ENCODE measurements around the gene CTDSPL2. TPM values are rescaled to one million over a fixed set of nuclear protein-coding genes. Genes with fewer than 3 reads are reported as not detected.
"Not testable (repeated sequence)": the region's sequence is repeated elsewhere in the genome, so short reads cannot be mapped to it uniquely, and the experiment has no call there.

Gene CTDSPL2
- polyA plus RNA-seq, 3 donors from 2014 or later = 32.4 to 56.1 (median 49.0) TPM

- Mint-ChIP-seq H3K27me3 (ENCODE audit: low read depth in 3 of 3) (peaks cover 6 to 20% (median 7%) of the 10 kb centered on the region in 3 donors), H3K27ac (peak overlapping the region; percentile 85 to 98 (median 92)), H3K4me1 (peaks cover 41 to 44% of the 10 kb centered on the region in 2 donors), H3K9me3 (no peaks in the 10 kb centered on the region), H3K36me3 (peaks cover 0 to 3% (median 3%) of the 10 kb centered on the region in 3 donors), H3K4me3 (peak overlapping the region; percentile 86 to 91 (median 90))
- DNase-seq = no peak
Measured at GRCh38 chr15:44536302-44536961, 109.0 kb downstream of the CTDSPL2 start.

- peak; percentile 94 to 96 (median 96) for DNase-seq
- peaks cover 0 to 3% (median 3%) of the 10 kb centered on the region in 3 donors for H3K36me3 Mint-ChIP-seq
- H3K4me3 Mint-ChIP-seq = peak within 1 kb of the TSS; percentile 86 to 91 (median 90)
Measured at GRCh38 chr15:44536962-44537734, 109.7 kb downstream of the CTDSPL2 start, which contains the start of gene EIF3J. Gene EIF3J (plus strand): TSS chr15:44537147. CDS start chr15:44537195, 48 bp downstream.

GRCh38 chr15:44537735-44538240 lies 110.4 kb downstream of the CTDSPL2 start:
- peak overlapping the region; percentile 85 to 98 (median 97) for H3K27ac Mint-ChIP-seq
- peaks cover 6 to 19% (median 7%) of the 10 kb centered on the region in 3 donors for H3K27me3 Mint-ChIP-seq (ENCODE audit: low read depth in 3 of 3)
- DNase-seq = peak; percentile 22 to 38 (median 32)
- H3K9me3 Mint-ChIP-seq = no peaks in the 10 kb centered on the region
- peaks cover 0 to 3% (median 3%) of the 10 kb centered on the region in 3 donors for H3K36me3 Mint-ChIP-seq
- H3K4me3 Mint-ChIP-seq = peak overlapping the region; percentile 86 to 91 (median 90)
- peaks cover 52 to 57% of the 10 kb centered on the region in 2 donors for H3K4me1 Mint-ChIP-seq

More at GRCh38 chr15:44536962-44537734, 109.7 kb downstream of the CTDSPL2 start, which contains the start of gene EIF3J:
- Mint-ChIP-seq H3K27me3 (ENCODE audit: low read depth in 3 of 3) (peaks cover 6 to 19% (median 7%) of the 10 kb centered on the region in 3 donors), H3K9me3 (no peaks in the 10 kb centered on the region), H3K4me1 (peaks cover 47 to 51% of the 10 kb centered on the region in 2 donors), H3K27ac (peak within 1 kb of the TSS; percentile 85 to 98 (median 97))

GRCh38 chr15:44541282-44541958 lies 114.0 kb downstream of the CTDSPL2 start:
- Mint-ChIP-seq H3K27me3 (ENCODE audit: low read depth in 3 of 3) (peaks cover 0 to 15% (median 3%) of the 10 kb centered on the region in 3 donors), H3K4me1 (peaks cover 62 to 66% of the 10 kb centered on the region in 2 donors), H3K9me3 (no peaks in the 10 kb centered on the region), H3K36me3 (peaks cover 0 to 3% (median 3%) of the 10 kb centered on the region in 3 donors), H3K27ac (peak overlapping the region in 5 of 6 donors; percentile 10 to 53 (median 39)), H3K4me3 (no peak overlapping the region)
- no peak for DNase-seq

GRCh38 chr15:44542596-44542995 lies 115.2 kb downstream of the CTDSPL2 start:
- peaks cover 0 to 10% (median 0%) of the 10 kb centered on the region in 3 donors for H3K27me3 Mint-ChIP-seq (ENCODE audit: low read depth in 3 of 3)
- H3K4me1 Mint-ChIP-seq = peaks cover 65 to 72% of the 10 kb centered on the region in 2 donors
- H3K4me3 Mint-ChIP-seq = no peak overlapping the region
- peak overlapping the region in 3 of 6 donors; percentile 13 to 62 (median 26) for H3K27ac Mint-ChIP-seq
- H3K9me3 Mint-ChIP-seq = no peaks in the 10 kb centered on the region
- peaks cover 0 to 3% (median 3%) of the 10 kb centered on the region in 3 donors for H3K36me3 Mint-ChIP-seq
- DNase-seq = no peak

DNA sequence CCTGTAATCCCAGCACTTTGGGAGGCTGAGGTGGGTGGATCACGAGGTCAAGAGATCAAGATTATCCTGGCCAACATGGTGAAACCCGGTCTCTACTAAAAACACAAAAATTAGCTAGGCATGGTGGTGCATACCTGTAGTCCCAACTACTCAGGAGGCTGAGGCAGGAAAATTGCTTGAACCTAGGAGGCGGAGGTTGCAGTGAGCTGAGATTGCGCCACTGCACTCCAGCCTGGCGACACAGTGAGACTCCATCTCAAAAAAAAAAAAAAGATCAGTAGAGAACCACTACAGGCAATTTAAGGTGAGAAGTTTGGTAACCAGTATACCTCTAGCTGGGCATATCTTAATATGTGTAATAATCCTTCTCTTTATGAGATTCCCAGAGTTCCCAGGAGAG lies 117.3 kb downstream of the CTDSPL2 start:
- not testable (repeated sequence) for H3K4me3 Mint-ChIP-seq; DNase-seq; H3K27me3 Mint-ChIP-seq (ENCODE audit: low read depth in 3 of 3); H3K9me3 Mint-ChIP-seq; H3K36me3 Mint-ChIP-seq
- H3K4me1 Mint-ChIP-seq = peaks cover 58 to 71% of the 10 kb centered on the region in 2 donors
- H3K27ac Mint-ChIP-seq = peak overlapping the region in 3 of 6 donors; percentile 34 to 46 (median 45)

- Mint-ChIP-seq H3K4me1 (peaks cover 48 to 75% of the 10 kb centered on the region in 2 donors), H3K27me3 (ENCODE audit: low read depth in 3 of 3) (no peaks in the 10 kb centered on the region), H3K27ac (peak overlapping the region; percentile 57 to 88 (median 84)), H3K4me3 (peak overlapping the region in 3 of 5 donors; percentile 19 to 63 (median 53)), H3K36me3 (peaks cover 0 to 4% (median 0%) of the 10 kb centered on the region in 3 donors), H3K9me3 (no peaks in the 10 kb centered on the region)
- DNase-seq = peak in 1 of 3 donors; percentile 38
Measured at GRCh38 chr15:44545913-44546802, 118.7 kb downstream of the CTDSPL2 start.

- not testable (repeated sequence) for H3K36me3 Mint-ChIP-seq; H3K27me3 Mint-ChIP-seq (ENCODE audit: low read depth in 3 of 3)
- peak overlapping the region in 1 of 6 donors; percentile 16 for H3K27ac Mint-ChIP-seq
Measured at GRCh38 chr15:44549152-44549551, 121.7 kb downstream of the CTDSPL2 start.

DNA sequence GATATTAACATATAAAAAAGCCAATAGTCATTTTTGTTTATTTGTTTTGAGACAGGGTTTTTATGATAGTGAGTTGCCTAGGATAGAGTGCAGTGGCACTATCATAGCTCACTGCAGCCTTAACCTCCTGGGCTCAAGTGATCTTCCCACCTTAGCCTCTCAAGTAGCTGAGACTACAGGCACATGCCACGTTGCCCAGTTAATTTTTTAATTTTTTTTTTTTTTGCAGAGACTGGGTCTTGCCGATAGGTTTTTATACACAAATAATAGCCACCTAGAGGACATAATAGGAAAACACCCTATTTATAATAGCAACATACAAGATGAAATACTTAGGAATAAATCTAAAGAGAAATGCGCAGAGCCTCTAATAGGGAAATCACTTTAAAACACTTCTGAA lies 122.8 kb downstream of the CTDSPL2 start:
- Mint-ChIP-seq H3K4me3 (no peak overlapping the region), H3K36me3 (peaks cover 0 to 16% (median 8%) of the 10 kb centered on the region in 3 donors), H3K27ac (peak overlapping the region in 4 of 6 donors; percentile 27 to 71 (median 41)), H3K9me3 (no peaks in the 10 kb centered on the region), H3K4me1 (peaks cover 24 to 59% of the 10 kb centered on the region in 2 donors), H3K27me3 (ENCODE audit: low read depth in 3 of 3) (no peaks in the 10 kb centered on the region)
- DNase-seq = peak; percentile 21 to 41 (median 25)

More at GRCh38 chr15:44549152-44549551, 121.7 kb downstream of the CTDSPL2 start:
- H3K9me3 Mint-ChIP-seq, DNase-seq, H3K4me3 Mint-ChIP-seq: not testable (repeated sequence)
- H3K4me1 Mint-ChIP-seq = peaks cover 25 to 48% of the 10 kb centered on the region in 2 donors

DNA sequence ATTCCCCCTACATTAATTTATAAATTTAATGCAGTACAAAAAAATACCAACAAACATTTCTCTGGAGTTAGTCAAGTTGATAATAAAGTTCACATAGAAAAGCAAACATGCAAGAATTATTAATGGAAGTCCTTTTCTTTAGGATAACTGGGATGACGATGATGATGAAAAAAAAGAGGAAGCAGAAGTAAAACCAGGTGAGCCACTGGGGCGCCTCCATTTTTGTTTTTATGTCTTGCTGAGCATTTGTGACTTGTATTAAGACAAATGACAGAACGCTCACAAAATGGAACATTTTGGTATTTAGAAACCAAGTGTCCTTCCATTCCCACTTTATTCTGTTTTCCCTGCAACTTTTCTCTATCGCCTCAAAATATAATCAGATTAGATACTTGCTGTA lies 123.3 kb downstream of the CTDSPL2 start:
- Mint-ChIP-seq H3K4me1 (peaks cover 21 to 58% of the 10 kb centered on the region in 2 donors), H3K9me3 (no peaks in the 10 kb centered on the region), H3K36me3 (peaks cover 3 to 19% (median 12%) of the 10 kb centered on the region in 3 donors), H3K27ac (peak overlapping the region in 4 of 6 donors; percentile 27 to 71 (median 48)), H3K27me3 (ENCODE audit: low read depth in 3 of 3) (no peaks in the 10 kb centered on the region), H3K4me3 (no peak overlapping the region)
- DNase-seq = no peak

DNA sequence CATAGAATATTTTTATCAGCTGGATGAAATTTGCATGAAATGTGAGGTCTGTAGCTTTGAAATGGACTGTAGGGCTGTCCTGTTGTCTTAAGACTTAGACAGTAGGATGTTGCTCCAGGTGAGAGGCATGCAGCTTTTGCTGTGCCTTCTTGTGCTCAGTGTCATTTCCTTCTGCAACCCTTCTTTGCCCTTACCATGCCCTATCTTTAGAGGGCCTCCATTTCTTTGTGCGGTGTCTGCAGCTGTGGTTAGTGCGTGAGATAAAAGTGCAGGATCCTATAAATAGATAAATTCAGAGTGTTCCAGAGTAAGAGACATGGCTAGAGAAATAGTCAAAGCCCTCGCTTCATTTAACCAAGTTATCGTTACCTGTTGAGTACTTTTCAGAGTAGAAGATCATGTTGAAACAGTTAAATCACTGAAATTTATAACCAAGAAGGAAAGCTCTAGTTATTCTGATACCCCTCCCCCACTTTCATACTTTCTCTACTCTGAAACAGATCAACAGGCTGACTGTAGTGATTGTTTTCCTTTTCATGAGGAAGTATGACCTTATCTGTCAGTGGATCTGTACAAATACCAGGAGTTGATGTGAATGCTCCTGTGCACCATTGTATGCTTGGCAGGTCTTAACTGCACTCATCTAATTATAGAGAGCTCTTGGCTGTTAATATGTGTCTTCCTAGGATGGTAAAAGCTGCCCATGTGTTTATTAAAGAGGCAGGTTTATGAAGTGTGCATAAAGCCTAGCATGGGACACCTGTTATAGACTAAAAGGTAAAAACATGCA lies 127.7 kb downstream of the CTDSPL2 start:
- Mint-ChIP-seq H3K36me3 (peaks cover 6 to 30% (median 30%) of the 10 kb centered on the region in 3 donors), H3K27ac (peak overlapping the region in 2 of 6 donors; percentile 30 to 70), H3K4me3 (no peak overlapping the region), H3K27me3 (ENCODE audit: low read depth in 3 of 3) (no peaks in the 10 kb centered on the region), H3K9me3 (no peaks in the 10 kb centered on the region), H3K4me1 (peaks cover 0 to 27% of the 10 kb centered on the region in 2 donors)
- DNase-seq = no peak

GRCh38 chr15:44560926-44561325 lies 133.5 kb downstream of the CTDSPL2 start:
- not testable (repeated sequence) for H3K27me3 Mint-ChIP-seq (ENCODE audit: low read depth in 3 of 3); DNase-seq

More at GRCh38 chr15:44560926-44561325, 133.5 kb downstream of the CTDSPL2 start:
- not testable (repeated sequence) for H3K9me3 Mint-ChIP-seq, H3K4me1 Mint-ChIP-seq, H3K4me3 Mint-ChIP-seq
- Mint-ChIP-seq H3K36me3 (peaks cover 9 to 39% (median 22%) of the 10 kb centered on the region in 3 donors), H3K27ac (peak overlapping the region; percentile 38 to 74 (median 47))

All from immature natural killer cell (primary cell).